HCT116 (cell line): ENCODE measurements around the gene NMUR1. TPM values are rescaled to one million over a fixed set of nuclear protein-coding genes. Genes with fewer than 3 reads are reported as not detected.

Experiments used
- ATAC-seq: fragments of 200-7000 bp; cut with Tn5 transposase; 2 replicates; pipeline ENCODE4 v1.9.1; 2020; ENCODE audit warnings: mild to moderate bottlenecking, moderate library complexity
- BruUV-seq: library from RNA; stranded (reverse); fragments of 400-500 nt; replicated peaks from 2 replicates; lab custom pipeline; 2021; lab: Mats Ljungman, UMichigan
- CTCF ChIA-PET: fragments of 300-600 bp; sonication (Branson Sonifier 250); formaldehyde crosslinking; loops from one replicate; lab custom pipeline; 2021; ENCODE audit warnings: antibody characterized with exemption; lab: Charles Lee
- POLR2A ChIA-PET: fragments of 300-600, 350-600 bp; sonication (Branson Sonifier 250); formaldehyde crosslinking; loops from one replicate; lab custom pipeline; 2021; ENCODE audit warnings: antibody characterized with exemption; lab: Charles Lee
- RAD21 ChIA-PET, 2 experiments: fragments of 300-600 bp; sonication (Branson Sonifier 250); formaldehyde crosslinking; loops; one replicate each; lab custom pipeline; 2023; ENCODE audit warnings: low total read pairs in 2 of 2; ENCODE audit not compliant: uncharacterized antibody in 2 of 2, unreplicated experiment in 2 of 2, low non-redundant PET in 1 of 2; lab: Charles Lee
- DNase-seq: peaks from one replicate; pipeline ENCODE4 v3.0.0-alpha.2; 2010; ENCODE audit warnings: low read depth, low spot score
- H2AFZ ChIP-seq: fragments of 200-600 bp; shearing (Covaris generic), sonication (generic); 2 replicates; pipeline ENCODE4 v1.6.1; 2017; ENCODE audit warnings: low read depth, mixed run types, mixed read lengths, antibody characterized with exemption, low read length; ENCODE audit not compliant: poor library complexity, severe bottlenecking
- H3K27ac ChIP-seq: 2 replicates; pipeline ENCODE4 v1.5.1; 2012; ENCODE audit warnings: low read depth, low read length
- H3K27me3 ChIP-seq: fragments of 200-600 bp; sonication (generic); 2 replicates; pipeline ENCODE4 v1.6.1; 2016; ENCODE audit warnings: mixed run types, low read length, mixed read lengths; ENCODE audit not compliant: insufficient read depth
- H3K36me3 ChIP-seq, 2 experiments: fragments of 200-500 bp in 1 of 2; fragments of 200-600 bp in 1 of 2; sonication (Bioruptor generic) in 1 of 2; sonication (generic) in 1 of 2; 2 replicates each; pipeline versions ENCODE4 v1.5.1 to v1.6.1; 2014 to 2016; ENCODE audit warnings: low read length in 2 of 2, inconsistent platforms in 1 of 2, mixed read lengths in 1 of 2, mixed run types in 1 of 2; ENCODE audit not compliant: insufficient read depth in 2 of 2, control insufficient read depth in 1 of 2
- H3K4me1 ChIP-seq, 2 experiments: fragments of 200-600 bp in 1 of 2; sonication (generic) in 1 of 2; 2 replicates each; pipeline versions ENCODE4 v1.5.1 to v1.6.1; 2012 to 2017; ENCODE audit warnings: low read length in 2 of 2, inconsistent platforms in 1 of 2, mild to moderate bottlenecking in 1 of 2, mixed read lengths in 1 of 2, mixed run types in 1 of 2, moderate library complexity in 1 of 2; ENCODE audit not compliant: insufficient read depth in 2 of 2, control insufficient read depth in 1 of 2
- H3K4me2 ChIP-seq: fragments of 200-600 bp; sonication (generic); 2 replicates; pipeline ENCODE4 v1.6.1; 2017; ENCODE audit warnings: mixed run types, low read length, mixed read lengths
- H3K4me3 ChIP-seq, 2 experiments: fragments of 200-600 bp in 1 of 2; sonication (generic) in 1 of 2; replicated peaks in 1 of 2; 2 replicates each; pipeline ENCODE4 v1.5.1; 2011 to 2016; ENCODE audit warnings: low read length in 2 of 2, control low read depth in 1 of 2, low read depth in 1 of 2, mild to moderate bottlenecking in 1 of 2, mixed read lengths in 1 of 2, mixed run types in 1 of 2
- H3K79me2 ChIP-seq: fragments of 200-600 bp; sonication (generic); 2 replicates; pipeline ENCODE4 v1.6.1; 2017; ENCODE audit warnings: mild to moderate bottlenecking, mixed run types, low read length, moderate library complexity, mixed read lengths; ENCODE audit not compliant: insufficient read depth
- H3K9ac ChIP-seq: fragments of 200-600 bp; sonication (generic); 2 replicates; pipeline ENCODE4 v1.6.1; 2016; ENCODE audit warnings: low read length, mixed read lengths
- H3K9me2 ChIP-seq: fragments of 200-600 bp; sonication (generic), shearing (Covaris generic); 2 replicates; pipeline ENCODE4 v1.6.1; 2017; ENCODE audit warnings: mixed run types, mild to moderate bottlenecking, moderate library complexity; ENCODE audit not compliant: insufficient read depth
- H3K9me3 ChIP-seq, 2 experiments: fragments of 200-500 bp in 1 of 2; fragments of 200-600 bp in 1 of 2; sonication (Bioruptor generic) in 1 of 2; sonication (generic) in 1 of 2; 2 replicates each; pipeline ENCODE4 v1.6.1; 2014 to 2017; ENCODE audit warnings: low read length in 2 of 2, mixed read lengths in 2 of 2, inconsistent platforms in 1 of 2, low read depth in 1 of 2, mild to moderate bottlenecking in 1 of 2, mixed run types in 1 of 2, moderate library complexity in 1 of 2; ENCODE audit not compliant: control insufficient read depth in 1 of 2, insufficient read depth in 1 of 2
- H4K20me1 ChIP-seq: fragments of 200-600 bp; sonication (generic), shearing (Covaris generic); 2 replicates; pipeline ENCODE4 v1.6.1; 2017; ENCODE audit warnings: mixed run types, mild to moderate bottlenecking, moderate library complexity; ENCODE audit not compliant: insufficient read depth
- SIN3A ChIP-seq: IDR thresholded peaks from 2 replicates; pipeline ENCODE4 v1.6.1; 2012; ENCODE audit warnings: low read depth
- intact Hi-C: fragments of 100-400 bp; cut with micrococcal nuclease; formaldehyde crosslinking; loops from 2 replicates; pipeline ENCODE4 v1.10.0; 2022
- total RNA-seq: library from RNA; stranded (reverse); gene quantifications from one replicate; pipeline ENCODE4 v1.2.1, GENCODE V29; 2021; ENCODE audit not compliant: unreplicated experiment
- TF ChIP-seq, protein P1 (sequence below): IDR thresholded peaks from 2 replicates; pipeline ENCODE4 v1.6.1; 2012; ENCODE audit warnings: low read depth

Gene NMUR1
- total RNA-seq, 1 experiment from 2014 or later = not detected

DNA sequence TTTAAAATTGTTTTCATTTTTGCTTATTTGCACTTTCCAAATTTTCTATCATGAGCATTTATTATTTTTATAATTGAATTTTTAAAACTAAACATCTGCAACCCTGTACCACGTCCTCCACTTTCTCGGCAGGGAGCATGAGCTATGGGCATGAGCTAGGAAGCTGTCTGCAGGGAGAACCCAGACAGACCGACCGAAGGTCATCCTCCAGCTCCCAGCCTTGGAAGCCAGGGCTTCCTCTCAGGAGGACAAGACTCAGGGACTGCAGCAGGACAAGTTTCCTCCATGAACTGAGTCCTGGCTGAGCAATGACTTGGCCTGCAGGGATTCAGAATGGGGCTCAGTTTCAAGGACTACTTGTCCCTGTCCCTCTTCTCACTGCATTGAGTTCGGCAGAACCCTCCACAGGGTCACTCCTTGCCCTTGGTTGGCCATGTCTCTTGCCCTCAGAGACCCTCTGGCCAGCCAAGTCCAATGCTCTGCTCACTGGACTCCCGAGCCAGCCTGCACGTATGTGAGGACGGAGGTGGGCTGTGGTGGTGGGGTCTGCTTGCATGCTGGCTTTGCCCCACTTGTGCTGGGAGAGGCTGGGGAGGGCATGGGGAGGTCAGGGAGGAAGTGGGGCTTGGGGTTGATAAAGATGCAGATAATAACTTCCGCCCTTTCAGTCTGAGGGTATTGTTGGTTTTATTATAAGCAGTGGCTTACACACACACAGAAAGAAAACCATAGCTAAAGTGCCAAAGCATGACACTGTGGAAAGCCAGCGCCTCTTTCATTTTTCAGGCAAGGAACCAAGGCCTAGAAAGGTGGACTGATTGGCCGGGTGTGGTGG lies 6.6 kb downstream of the NMUR1 start:
- TF ChIP-seq SIN3A = no peak
- TF ChIP-seq, protein P1, sequence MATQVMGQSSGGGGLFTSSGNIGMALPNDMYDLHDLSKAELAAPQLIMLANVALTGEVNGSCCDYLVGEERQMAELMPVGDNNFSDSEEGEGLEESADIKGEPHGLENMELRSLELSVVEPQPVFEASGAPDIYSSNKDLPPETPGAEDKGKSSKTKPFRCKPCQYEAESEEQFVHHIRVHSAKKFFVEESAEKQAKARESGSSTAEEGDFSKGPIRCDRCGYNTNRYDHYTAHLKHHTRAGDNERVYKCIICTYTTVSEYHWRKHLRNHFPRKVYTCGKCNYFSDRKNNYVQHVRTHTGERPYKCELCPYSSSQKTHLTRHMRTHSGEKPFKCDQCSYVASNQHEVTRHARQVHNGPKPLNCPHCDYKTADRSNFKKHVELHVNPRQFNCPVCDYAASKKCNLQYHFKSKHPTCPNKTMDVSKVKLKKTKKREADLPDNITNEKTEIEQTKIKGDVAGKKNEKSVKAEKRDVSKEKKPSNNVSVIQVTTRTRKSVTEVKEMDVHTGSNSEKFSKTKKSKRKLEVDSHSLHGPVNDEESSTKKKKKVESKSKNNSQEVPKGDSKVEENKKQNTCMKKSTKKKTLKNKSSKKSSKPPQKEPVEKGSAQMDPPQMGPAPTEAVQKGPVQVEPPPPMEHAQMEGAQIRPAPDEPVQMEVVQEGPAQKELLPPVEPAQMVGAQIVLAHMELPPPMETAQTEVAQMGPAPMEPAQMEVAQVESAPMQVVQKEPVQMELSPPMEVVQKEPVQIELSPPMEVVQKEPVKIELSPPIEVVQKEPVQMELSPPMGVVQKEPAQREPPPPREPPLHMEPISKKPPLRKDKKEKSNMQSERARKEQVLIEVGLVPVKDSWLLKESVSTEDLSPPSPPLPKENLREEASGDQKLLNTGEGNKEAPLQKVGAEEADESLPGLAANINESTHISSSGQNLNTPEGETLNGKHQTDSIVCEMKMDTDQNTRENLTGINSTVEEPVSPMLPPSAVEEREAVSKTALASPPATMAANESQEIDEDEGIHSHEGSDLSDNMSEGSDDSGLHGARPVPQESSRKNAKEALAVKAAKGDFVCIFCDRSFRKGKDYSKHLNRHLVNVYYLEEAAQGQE = no peak
- Histone ChIP-seq H3K9me3 (no peaks in the 10 kb centered on the region), H4K20me1 (no peaks in the 10 kb centered on the region), H3K27ac (no peak overlapping the region), H3K4me1 (no peaks in the 10 kb centered on the region), H3K4me2 (no peak overlapping the region), H3K4me3 (no peak overlapping the region), H3K36me3 (no peaks in the 10 kb centered on the region), H3K27me3 (no peaks in the 10 kb centered on the region), H2AFZ (no peak overlapping the region), H3K79me2 (no peaks in the 10 kb centered on the region), H3K9me2 (no peaks in the 10 kb centered on the region), H3K9ac (no peak overlapping the region)
- intact Hi-C loops = no loop called here
- CTCF ChIA-PET = interaction anchor here (1.1 kb wide), 1 partner anchor 78 kb away, joined by 3 read pairs; no protein-coding TSS in a partner anchor
- BruUV-seq = no TSS peak
- ATAC-seq (no peak), DNase-seq (no peak)
- POLR2A ChIA-PET = no interaction called here
- RAD21 ChIA-PET = no interaction called here
